ENCODE results near the gene DDX10.
"Not testable (repeated sequence)": the region's sequence is repeated elsewhere in the genome, so short reads cannot be mapped to it uniquely, and the experiment has no call there.

DDX10 gene

GRCh38 chr11:108775324-108775723 lies 110.5 kb downstream of the DDX10 start:
- WGBS = 93% methylated on average over 1 of the region's 1 CpG

DNA sequence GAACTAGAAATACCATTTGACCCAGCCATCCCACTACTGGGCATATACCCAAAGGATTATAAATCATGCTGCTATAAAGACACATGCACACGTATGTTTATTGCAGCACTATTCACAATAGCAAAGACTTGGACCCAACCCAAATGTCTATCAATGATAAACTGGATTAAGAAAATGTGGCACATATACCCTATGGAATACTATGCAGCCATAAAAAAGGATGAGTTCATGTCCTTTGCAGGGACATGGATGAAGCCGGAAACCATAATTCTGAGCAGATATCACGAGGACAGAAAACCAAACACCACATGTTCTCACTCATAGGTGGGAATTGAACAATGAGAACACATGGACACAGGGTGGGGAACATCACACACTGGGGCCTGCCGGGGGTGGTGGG lies 114.3 kb downstream of the DDX10 start:
- H3K36me3 ChIP-seq (ENCODE audit: insufficient read depth, low read length); H3K4me1 ChIP-seq (ENCODE audit: insufficient read depth, low read length); H3K9me3 ChIP-seq (ENCODE audit: insufficient read depth, low read depth, low read length); H3K27ac ChIP-seq (ENCODE audit: low read depth, low read length); H3K9ac ChIP-seq (ENCODE audit: low read depth, low read length); H3K4me3 ChIP-seq (ENCODE audit: low read length); H3K27me3 ChIP-seq (ENCODE audit: insufficient read depth, low read length): not testable (repeated sequence)
- WGBS = 100% methylated on average over 4 of the region's 4 CpGs

More at GRCh38 chr11:108775324-108775723, 110.5 kb downstream of the DDX10 start:
- Histone ChIP-seq H3K9me3 (ENCODE audit: insufficient read depth, low read depth, low read length) (no peaks in the 10 kb centered on the region), H3K4me3 (ENCODE audit: low read length) (no peak overlapping the region), H3K9ac (ENCODE audit: low read depth, low read length) (no peak overlapping the region), H3K27me3 (ENCODE audit: insufficient read depth, low read length) (no peaks in the 10 kb centered on the region), H3K36me3 (ENCODE audit: insufficient read depth, low read length) (no peaks in the 10 kb centered on the region), H3K27ac (ENCODE audit: low read depth, low read length) (no peak overlapping the region), H3K4me1 (ENCODE audit: insufficient read depth, low read length) (peaks cover 2% of the 10 kb centered on the region; the same call in 1 of the 2 replicates)

DNA sequence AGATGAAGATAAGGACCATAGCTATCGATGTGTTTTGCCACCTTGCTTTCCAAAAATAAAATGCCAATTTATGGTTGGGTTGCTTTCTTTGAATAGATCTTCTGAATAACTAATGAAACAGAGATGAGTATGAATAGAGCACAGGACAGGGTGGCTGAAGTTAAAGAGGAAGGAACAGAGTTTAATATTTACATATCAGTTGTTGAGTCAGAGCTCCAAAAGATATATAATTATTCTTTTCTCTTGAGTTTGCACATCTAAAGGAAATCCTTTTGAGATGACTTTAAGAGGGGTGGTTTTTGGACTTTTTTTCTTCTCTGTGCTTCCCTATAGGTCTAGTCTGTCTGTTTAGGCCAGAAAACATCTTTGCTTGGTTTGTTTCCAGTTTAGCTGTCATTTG lies 115.2 kb downstream of the DDX10 start:
- H3K27ac ChIP-seq (ENCODE audit: low read depth, low read length) = no peak overlapping the region
- 100% methylated on average over 1 of the region's 1 CpG for WGBS

GRCh38 chr11:108781946-108782345 lies 117.1 kb downstream of the DDX10 start:
- no peaks in the 10 kb centered on the region for H3K9me3 ChIP-seq (ENCODE audit: insufficient read depth, low read depth, low read length)
- no peaks in the 10 kb centered on the region for H3K27me3 ChIP-seq (ENCODE audit: insufficient read depth, low read length)
- H3K9ac ChIP-seq (ENCODE audit: low read depth, low read length) = no peak overlapping the region
- H3K27ac ChIP-seq (ENCODE audit: low read depth, low read length) = no peak overlapping the region
- H3K36me3 ChIP-seq (ENCODE audit: insufficient read depth, low read length) = no peaks in the 10 kb centered on the region
- no peak overlapping the region for H3K4me3 ChIP-seq (ENCODE audit: low read length)
- WGBS = 98% methylated on average over 2 of the region's 2 CpGs
- H3K4me1 ChIP-seq (ENCODE audit: insufficient read depth, low read length) = peaks cover 5% of the 10 kb centered on the region; the same call in 1 of the 2 replicates

More for the DNA sequence above, 115.2 kb downstream of the DDX10 start:
- Histone ChIP-seq H3K27me3 (ENCODE audit: insufficient read depth, low read length) (no peaks in the 10 kb centered on the region), H3K4me3 (ENCODE audit: low read length) (no peak overlapping the region), H3K9me3 (ENCODE audit: insufficient read depth, low read depth, low read length) (no peaks in the 10 kb centered on the region), H3K36me3 (ENCODE audit: insufficient read depth, low read length) (no peaks in the 10 kb centered on the region), H3K9ac (ENCODE audit: low read depth, low read length) (no peak overlapping the region), H3K4me1 (ENCODE audit: insufficient read depth, low read length) (no peaks in the 10 kb centered on the region)

GRCh38 chr11:108786281-108786990 lies 121.6 kb downstream of the DDX10 start:
- peaks cover 28% of the 10 kb centered on the region for H3K4me1 ChIP-seq (ENCODE audit: insufficient read depth, low read length)
- 91% methylated on average over 4 of the region's 5 CpGs for WGBS
- H3K27ac ChIP-seq (ENCODE audit: low read depth, low read length) = no peak overlapping the region

DNA sequence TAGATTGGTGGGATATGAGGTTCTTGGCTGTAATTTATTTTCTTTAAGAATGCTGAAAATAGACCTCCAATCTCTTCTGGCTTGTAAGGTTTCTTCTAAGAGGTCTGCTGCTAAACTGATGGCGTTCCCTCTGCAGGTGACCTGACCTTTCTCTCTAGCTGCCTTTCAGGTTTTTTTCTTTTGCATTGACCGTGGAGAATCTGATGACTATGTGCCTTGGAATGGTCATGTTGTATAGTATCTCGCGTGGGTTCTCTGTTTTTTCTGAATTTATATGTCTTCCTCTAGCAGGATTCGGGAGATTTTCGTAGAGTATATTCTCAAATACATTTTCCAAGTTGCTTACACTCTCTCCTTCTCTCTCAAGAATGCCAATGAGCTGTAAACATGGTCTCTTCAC lies 122.2 kb downstream of the DDX10 start:
- peaks cover 32% of the 10 kb centered on the region for H3K4me1 ChIP-seq (ENCODE audit: insufficient read depth, low read length)
- WGBS = 76% methylated on average over 5 of the region's 6 CpGs
- no peaks in the 10 kb centered on the region for H3K27me3 ChIP-seq (ENCODE audit: insufficient read depth, low read length)
- H3K27ac ChIP-seq (ENCODE audit: low read depth, low read length) = no peak overlapping the region
- no peak overlapping the region for H3K9ac ChIP-seq (ENCODE audit: low read depth, low read length)
- no peaks in the 10 kb centered on the region for H3K36me3 ChIP-seq (ENCODE audit: insufficient read depth, low read length)
- no peak overlapping the region for H3K4me3 ChIP-seq (ENCODE audit: low read length)
- H3K9me3 ChIP-seq (ENCODE audit: insufficient read depth, low read depth, low read length) = no peaks in the 10 kb centered on the region

More at GRCh38 chr11:108786281-108786990, 121.6 kb downstream of the DDX10 start:
- H3K27me3 ChIP-seq (ENCODE audit: insufficient read depth, low read length) = no peaks in the 10 kb centered on the region
- no peak overlapping the region for H3K4me3 ChIP-seq (ENCODE audit: low read length)
- no peak overlapping the region for H3K9ac ChIP-seq (ENCODE audit: low read depth, low read length)
- H3K36me3 ChIP-seq (ENCODE audit: insufficient read depth, low read length) = no peaks in the 10 kb centered on the region
- H3K9me3 ChIP-seq (ENCODE audit: insufficient read depth, low read depth, low read length) = no peaks in the 10 kb centered on the region

GRCh38 chr11:108788565-108789199 lies 123.8 kb downstream of the DDX10 start:
- Histone ChIP-seq H3K36me3 (ENCODE audit: insufficient read depth, low read length) (no peaks in the 10 kb centered on the region), H3K27ac (ENCODE audit: low read depth, low read length) (no peak overlapping the region), H3K4me3 (ENCODE audit: low read length) (no peak overlapping the region), H3K27me3 (ENCODE audit: insufficient read depth, low read length) (no peaks in the 10 kb centered on the region), H3K4me1 (ENCODE audit: insufficient read depth, low read length) (peaks cover 32% of the 10 kb centered on the region), H3K9me3 (ENCODE audit: insufficient read depth, low read depth, low read length) (no peaks in the 10 kb centered on the region), H3K9ac (ENCODE audit: low read depth, low read length) (no peak overlapping the region)
- 83% methylated on average over 5 of the region's 5 CpGs for WGBS

DNA sequence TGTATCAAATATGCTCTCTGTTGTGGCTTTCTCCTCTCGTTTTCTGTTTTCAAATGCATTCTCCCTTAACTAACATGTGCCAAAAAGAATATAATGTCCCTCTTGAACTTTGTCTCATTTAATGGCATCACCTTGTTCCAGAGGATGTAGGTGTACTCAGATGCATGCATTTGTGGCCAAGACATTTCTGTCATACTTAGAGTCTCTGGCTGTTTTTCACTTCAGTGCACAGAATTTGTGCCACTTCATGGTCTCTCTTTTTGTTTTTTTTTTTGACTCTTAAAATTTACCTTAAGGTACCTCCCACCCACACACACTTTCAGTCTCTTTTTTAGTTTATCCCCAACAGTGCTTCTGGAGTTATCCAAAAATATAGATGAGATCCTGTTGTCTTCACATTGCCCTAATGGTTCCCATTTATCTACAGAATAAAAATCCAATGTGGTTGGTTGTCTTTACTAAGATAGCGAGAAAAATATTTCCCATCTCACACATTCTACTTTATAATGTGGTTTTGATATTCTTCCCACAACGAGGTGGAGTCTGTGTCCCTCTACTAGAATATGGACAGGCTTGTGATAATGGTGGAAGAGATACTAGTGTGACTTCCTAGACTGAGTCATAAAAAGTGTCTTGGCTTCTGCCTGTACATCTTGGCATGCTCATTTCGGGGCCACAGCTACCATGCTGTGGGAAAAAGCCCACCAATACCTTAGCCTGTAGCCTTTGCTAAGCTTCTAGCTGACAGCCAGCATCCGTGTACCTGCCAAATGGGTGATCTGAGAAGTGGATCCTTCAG lies 125.8 kb downstream of the DDX10 start:
- no peak overlapping the region for H3K27ac ChIP-seq (ENCODE audit: low read depth, low read length)
- peaks cover 32% of the 10 kb centered on the region for H3K4me1 ChIP-seq (ENCODE audit: insufficient read depth, low read length)
- no peak overlapping the region for H3K4me3 ChIP-seq (ENCODE audit: low read length)
- no peaks in the 10 kb centered on the region for H3K9me3 ChIP-seq (ENCODE audit: insufficient read depth, low read depth, low read length)
- no peak overlapping the region for H3K9ac ChIP-seq (ENCODE audit: low read depth, low read length)
- no peaks in the 10 kb centered on the region for H3K36me3 ChIP-seq (ENCODE audit: insufficient read depth, low read length)
- no peaks in the 10 kb centered on the region for H3K27me3 ChIP-seq (ENCODE audit: insufficient read depth, low read length)
- WGBS = 65% methylated on average over 4 of the region's 5 CpGs

GRCh38 chr11:108793138-108793537 lies 128.3 kb downstream of the DDX10 start:
- Histone ChIP-seq H3K4me3 (ENCODE audit: low read length) (no peak overlapping the region), H3K27me3 (ENCODE audit: insufficient read depth, low read length) (no peaks in the 10 kb centered on the region), H3K4me1 (ENCODE audit: insufficient read depth, low read length) (peaks cover 26% of the 10 kb centered on the region), H3K9ac (ENCODE audit: low read depth, low read length) (no peak overlapping the region), H3K36me3 (ENCODE audit: insufficient read depth, low read length) (no peaks in the 10 kb centered on the region), H3K9me3 (ENCODE audit: insufficient read depth, low read depth, low read length) (no peaks in the 10 kb centered on the region), H3K27ac (ENCODE audit: low read depth, low read length) (no peak overlapping the region)
- 100% methylated on average over 1 of the region's 2 CpGs for WGBS

DNA sequence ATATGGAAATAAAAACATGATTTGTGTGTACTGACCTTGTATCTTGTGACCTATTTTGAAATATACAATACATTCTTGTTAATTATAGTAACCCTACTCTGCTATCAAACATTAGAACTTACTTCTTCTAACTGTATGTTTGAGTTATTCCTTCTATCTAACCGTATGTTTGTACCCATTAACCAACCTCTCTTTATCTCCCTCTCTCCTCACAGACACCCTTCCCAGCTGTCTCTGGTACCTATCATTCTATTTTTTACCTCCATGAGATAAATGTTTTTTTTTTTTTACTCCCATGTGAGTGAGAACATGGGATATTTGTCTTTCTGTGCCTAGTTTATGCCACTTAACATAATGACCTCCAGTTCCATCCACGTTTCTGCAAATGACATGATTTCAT lies 128.7 kb downstream of the DDX10 start:
- Histone ChIP-seq H3K9me3 (ENCODE audit: insufficient read depth, low read depth, low read length) (no peaks in the 10 kb centered on the region), H3K4me3 (ENCODE audit: low read length) (no peak overlapping the region), H3K9ac (ENCODE audit: low read depth, low read length) (no peak overlapping the region), H3K36me3 (ENCODE audit: insufficient read depth, low read length) (no peaks in the 10 kb centered on the region), H3K27ac (ENCODE audit: low read depth, low read length) (no peak overlapping the region), H3K4me1 (ENCODE audit: insufficient read depth, low read length) (peaks cover 26% of the 10 kb centered on the region), H3K27me3 (ENCODE audit: insufficient read depth, low read length) (no peaks in the 10 kb centered on the region)
- 100% methylated on average over 1 of the region's 2 CpGs for WGBS

DNA sequence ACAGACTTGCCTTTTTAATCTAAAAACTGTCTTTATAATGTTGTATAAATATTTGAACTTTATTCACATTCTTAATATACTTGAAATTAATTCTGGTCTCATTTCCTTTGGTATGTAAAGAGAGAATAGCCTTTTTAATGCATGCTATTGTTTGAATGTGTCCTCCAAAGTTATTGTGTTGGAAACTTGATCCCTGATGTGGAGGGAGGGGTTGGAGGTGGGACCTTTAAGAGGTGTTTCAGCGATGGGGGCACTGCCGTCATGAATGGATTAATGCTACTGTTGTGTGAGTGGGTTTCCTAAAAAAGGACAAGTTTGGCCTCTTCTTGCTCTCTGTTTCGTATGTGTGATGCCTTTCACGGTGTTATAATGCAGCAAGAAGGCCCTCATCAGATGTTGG lies 131.7 kb downstream of the DDX10 start:
- H3K36me3 ChIP-seq (ENCODE audit: insufficient read depth, low read length) = no peaks in the 10 kb centered on the region
- no peak overlapping the region for H3K9ac ChIP-seq (ENCODE audit: low read depth, low read length)
- H3K27me3 ChIP-seq (ENCODE audit: insufficient read depth, low read length) = no peaks in the 10 kb centered on the region
- H3K4me1 ChIP-seq (ENCODE audit: insufficient read depth, low read length) = peaks cover 10% of the 10 kb centered on the region
- no peak overlapping the region for H3K4me3 ChIP-seq (ENCODE audit: low read length)
- no peak overlapping the region for H3K27ac ChIP-seq (ENCODE audit: low read depth, low read length)
- 66% methylated on average over 4 of the region's 4 CpGs for WGBS
- no peaks in the 10 kb centered on the region for H3K9me3 ChIP-seq (ENCODE audit: insufficient read depth, low read depth, low read length)

All from HUES64 (cell line).